ENCODE results near the gene SH2D1A. TPM values are rescaled to one million over a fixed set of nuclear protein-coding genes. Genes with fewer than 3 reads are reported as not detected.

The SH2D1A gene
- total and polyA plus RNA-seq, 2 donors (not counting 1 experiment from before 2014, with no cell fraction given), result 0.08 TPM; not detected in 1

GRCh38 chrX:124378643-124379042 lies 32.3 kb downstream of the SH2D1A start:
- TF ChIP-seq, protein P1, sequence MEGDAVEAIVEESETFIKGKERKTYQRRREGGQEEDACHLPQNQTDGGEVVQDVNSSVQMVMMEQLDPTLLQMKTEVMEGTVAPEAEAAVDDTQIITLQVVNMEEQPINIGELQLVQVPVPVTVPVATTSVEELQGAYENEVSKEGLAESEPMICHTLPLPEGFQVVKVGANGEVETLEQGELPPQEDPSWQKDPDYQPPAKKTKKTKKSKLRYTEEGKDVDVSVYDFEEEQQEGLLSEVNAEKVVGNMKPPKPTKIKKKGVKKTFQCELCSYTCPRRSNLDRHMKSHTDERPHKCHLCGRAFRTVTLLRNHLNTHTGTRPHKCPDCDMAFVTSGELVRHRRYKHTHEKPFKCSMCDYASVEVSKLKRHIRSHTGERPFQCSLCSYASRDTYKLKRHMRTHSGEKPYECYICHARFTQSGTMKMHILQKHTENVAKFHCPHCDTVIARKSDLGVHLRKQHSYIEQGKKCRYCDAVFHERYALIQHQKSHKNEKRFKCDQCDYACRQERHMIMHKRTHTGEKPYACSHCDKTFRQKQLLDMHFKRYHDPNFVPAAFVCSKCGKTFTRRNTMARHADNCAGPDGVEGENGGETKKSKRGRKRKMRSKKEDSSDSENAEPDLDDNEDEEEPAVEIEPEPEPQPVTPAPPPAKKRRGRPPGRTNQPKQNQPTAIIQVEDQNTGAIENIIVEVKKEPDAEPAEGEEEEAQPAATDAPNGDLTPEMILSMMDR (conservative IDR thresholded peaks at IDR 0.05 in 1 of 2, IDR thresholded peaks at IDR 0.05 in 1 of 2; ENCODE audit: low read depth in 1 of 2, low read length in 2 of 2), result no peak
- TF ChIP-seq EZH2 (IDR thresholded peaks at IDR 0.05; ENCODE audit: low read length, missing control alignments), result no peak
- Histone ChIP-seq H3K79me2 (ENCODE audit: control insufficient read depth, insufficient read depth, low read length) (no peaks in the 10 kb centered on the region), H3K36me3 (ENCODE audit: control insufficient read depth, insufficient read depth, low read length) (no peaks in the 10 kb centered on the region), H3K9me3 (ENCODE audit: control insufficient read depth, insufficient read depth, low read depth, low read length) (no peaks in the 10 kb centered on the region), H3K9ac (ENCODE audit: insufficient read depth, low read length) (no peak overlapping the region), H3K4me2 (ENCODE audit: extremely low read depth, insufficient read depth, low read length) (no peak overlapping the region), H2AFZ (ENCODE audit: low read length) (no peak overlapping the region), H4K20me1 (ENCODE audit: control insufficient read depth, extremely low read depth, insufficient read depth, low read length) (no peaks in the 10 kb centered on the region), H3K27ac (ENCODE audit: insufficient read depth, low read length) (no peak overlapping the region), H3K4me3 (replicated peaks in 1 of 4; ENCODE audit: control extremely low read depth in 1 of 4, insufficient read depth in 1 of 4, low read depth in 3 of 4, low read length in 4 of 4) (no peak overlapping the region), H3K4me1 (ENCODE audit: control insufficient read depth, extremely low read depth, insufficient read depth, low read length) (no peaks in the 10 kb centered on the region), H3K27me3 (ENCODE audit: control insufficient read depth, insufficient read depth, low read length) (no peaks in the 10 kb centered on the region)
- no peak for DNase-seq (ENCODE audit: low read depth in 2 of 2)

GRCh38 chrX:124383354-124383753 lies 37.0 kb downstream of the SH2D1A start:
- peak in 1 of 2 donors; percentile 0 for DNase-seq (ENCODE audit: low read depth in 2 of 2)

DNA sequence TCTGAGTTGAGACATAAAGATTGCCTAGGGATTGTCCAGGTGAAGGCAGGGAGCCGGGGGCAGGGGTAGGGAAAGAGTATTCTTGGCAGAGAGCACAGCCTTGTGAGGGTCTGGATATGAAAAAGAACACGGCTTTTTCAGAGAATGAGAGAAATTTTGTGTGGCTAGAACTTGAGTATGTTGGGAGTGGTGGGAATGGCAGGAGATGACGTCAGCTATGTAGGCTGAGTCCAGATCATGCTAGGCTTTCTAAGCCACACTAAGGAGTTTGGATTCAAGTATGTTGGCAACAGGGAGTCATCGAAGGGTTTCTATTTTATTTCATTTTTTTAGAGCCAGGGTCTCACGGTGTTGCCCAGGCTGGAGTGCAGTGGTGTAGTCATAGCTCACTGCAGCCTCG lies 40.0 kb downstream of the SH2D1A start:
- Histone ChIP-seq H3K9me3 (ENCODE audit: control insufficient read depth, insufficient read depth, low read depth, low read length) (no peaks in the 10 kb centered on the region), H3K9ac (ENCODE audit: insufficient read depth, low read length) (no peak overlapping the region), H3K36me3 (ENCODE audit: control insufficient read depth, insufficient read depth, low read length) (no peaks in the 10 kb centered on the region), H4K20me1 (ENCODE audit: control insufficient read depth, extremely low read depth, insufficient read depth, low read length) (no peaks in the 10 kb centered on the region), H3K27me3 (ENCODE audit: control insufficient read depth, insufficient read depth, low read length) (no peaks in the 10 kb centered on the region), H3K27ac (ENCODE audit: insufficient read depth, low read length) (no peak overlapping the region), H3K4me1 (ENCODE audit: control insufficient read depth, extremely low read depth, insufficient read depth, low read length) (no peaks in the 10 kb centered on the region), H3K4me2 (ENCODE audit: extremely low read depth, insufficient read depth, low read length) (no peak overlapping the region), H3K79me2 (ENCODE audit: control insufficient read depth, insufficient read depth, low read length) (no peaks in the 10 kb centered on the region), H3K4me3 (replicated peaks in 1 of 4; ENCODE audit: control extremely low read depth in 1 of 4, insufficient read depth in 1 of 4, low read depth in 3 of 4, low read length in 4 of 4) (no peak overlapping the region), H2AFZ (ENCODE audit: low read length) (no peak overlapping the region)
- TF ChIP-seq EZH2 (IDR thresholded peaks at IDR 0.05; ENCODE audit: low read length, missing control alignments), result no peak
- TF ChIP-seq, protein P1 (conservative IDR thresholded peaks at IDR 0.05 in 1 of 2, IDR thresholded peaks at IDR 0.05 in 1 of 2; ENCODE audit: low read depth in 1 of 2, low read length in 2 of 2), result no peak
- DNase-seq (ENCODE audit: low read depth in 2 of 2), result no peak

More at GRCh38 chrX:124383354-124383753, 37.0 kb downstream of the SH2D1A start:
- no peak overlapping the region for H3K27ac ChIP-seq (ENCODE audit: insufficient read depth, low read length)
- no peak overlapping the region for H3K4me2 ChIP-seq (ENCODE audit: extremely low read depth, insufficient read depth, low read length)
- no peaks in the 10 kb centered on the region for H3K4me1 ChIP-seq (ENCODE audit: control insufficient read depth, extremely low read depth, insufficient read depth, low read length)
- no peak overlapping the region for H3K4me3 ChIP-seq (replicated peaks in 1 of 4; ENCODE audit: control extremely low read depth in 1 of 4, insufficient read depth in 1 of 4, low read depth in 3 of 4, low read length in 4 of 4)
- H3K9me3 ChIP-seq (ENCODE audit: control insufficient read depth, insufficient read depth, low read depth, low read length), result no peaks in the 10 kb centered on the region
- no peaks in the 10 kb centered on the region for H4K20me1 ChIP-seq (ENCODE audit: control insufficient read depth, extremely low read depth, insufficient read depth, low read length)
- H3K79me2 ChIP-seq (ENCODE audit: control insufficient read depth, insufficient read depth, low read length), result no peaks in the 10 kb centered on the region
- no peaks in the 10 kb centered on the region for H3K36me3 ChIP-seq (ENCODE audit: control insufficient read depth, insufficient read depth, low read length)
- no peak overlapping the region for H3K9ac ChIP-seq (ENCODE audit: insufficient read depth, low read length)
- H2AFZ ChIP-seq (ENCODE audit: low read length), result no peak overlapping the region
- H3K27me3 ChIP-seq (ENCODE audit: control insufficient read depth, insufficient read depth, low read length), result no peaks in the 10 kb centered on the region
- no peak for TF ChIP-seq EZH2 (IDR thresholded peaks at IDR 0.05; ENCODE audit: low read length, missing control alignments)
- TF ChIP-seq, protein P1 (conservative IDR thresholded peaks at IDR 0.05 in 1 of 2, IDR thresholded peaks at IDR 0.05 in 1 of 2; ENCODE audit: low read depth in 1 of 2, low read length in 2 of 2), result no peak
